ENCODE measurements around the gene DNAJC17.

DNAJC17 gene

GRCh38 chr15:40844696-40845030, 37.4 kb upstream of the DNAJC17 start:
- ChIA-PET CTCF (interaction anchor here (1.1 to 1.3 kb wide), 3 partner anchors 31 to 66 kb away, joined by 3 read pairs; no protein-coding TSS in a partner anchor), POLR2A (interaction anchor here (0.5 kb wide), 1 partner anchor 11 kb away, joined by 4 read pairs; no protein-coding TSS in a partner anchor)
- DNase-seq (ENCODE audit: extremely low spot score), result no peak
- TF ChIP-seq, protein P1, sequence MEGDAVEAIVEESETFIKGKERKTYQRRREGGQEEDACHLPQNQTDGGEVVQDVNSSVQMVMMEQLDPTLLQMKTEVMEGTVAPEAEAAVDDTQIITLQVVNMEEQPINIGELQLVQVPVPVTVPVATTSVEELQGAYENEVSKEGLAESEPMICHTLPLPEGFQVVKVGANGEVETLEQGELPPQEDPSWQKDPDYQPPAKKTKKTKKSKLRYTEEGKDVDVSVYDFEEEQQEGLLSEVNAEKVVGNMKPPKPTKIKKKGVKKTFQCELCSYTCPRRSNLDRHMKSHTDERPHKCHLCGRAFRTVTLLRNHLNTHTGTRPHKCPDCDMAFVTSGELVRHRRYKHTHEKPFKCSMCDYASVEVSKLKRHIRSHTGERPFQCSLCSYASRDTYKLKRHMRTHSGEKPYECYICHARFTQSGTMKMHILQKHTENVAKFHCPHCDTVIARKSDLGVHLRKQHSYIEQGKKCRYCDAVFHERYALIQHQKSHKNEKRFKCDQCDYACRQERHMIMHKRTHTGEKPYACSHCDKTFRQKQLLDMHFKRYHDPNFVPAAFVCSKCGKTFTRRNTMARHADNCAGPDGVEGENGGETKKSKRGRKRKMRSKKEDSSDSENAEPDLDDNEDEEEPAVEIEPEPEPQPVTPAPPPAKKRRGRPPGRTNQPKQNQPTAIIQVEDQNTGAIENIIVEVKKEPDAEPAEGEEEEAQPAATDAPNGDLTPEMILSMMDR (IDR thresholded peaks at IDR 0.05; ENCODE audit: control extremely low read depth, extremely low read depth, low read depth, missing control alignments), result no peak

- peak; percentile 73 for DNase-seq (ENCODE audit: extremely low spot score)
- ChIA-PET CTCF (interaction anchor here (0.8 to 1.3 kb wide), 6 partner anchors 16 to 67 kb away, joined by 3 to 4 read pairs (median 3); partner anchors contain the start of genes PPP1R14D and VPS18), POLR2A (interaction anchor here (0.5 kb wide), 1 partner anchor 11 kb away, joined by 4 read pairs; no protein-coding TSS in a partner anchor)
- TF ChIP-seq, protein P1 (IDR thresholded peaks at IDR 0.05; ENCODE audit: control extremely low read depth, extremely low read depth, low read depth, missing control alignments), result no peak
Observed at GRCh38 chr15:40843885-40844695, 36.8 kb upstream of the DNAJC17 start, which contains the start of gene SPINT1. SPINT1 (plus strand) TSS chr15:40844048; CDS start chr15:40844555, 507 bp downstream.

DNA sequence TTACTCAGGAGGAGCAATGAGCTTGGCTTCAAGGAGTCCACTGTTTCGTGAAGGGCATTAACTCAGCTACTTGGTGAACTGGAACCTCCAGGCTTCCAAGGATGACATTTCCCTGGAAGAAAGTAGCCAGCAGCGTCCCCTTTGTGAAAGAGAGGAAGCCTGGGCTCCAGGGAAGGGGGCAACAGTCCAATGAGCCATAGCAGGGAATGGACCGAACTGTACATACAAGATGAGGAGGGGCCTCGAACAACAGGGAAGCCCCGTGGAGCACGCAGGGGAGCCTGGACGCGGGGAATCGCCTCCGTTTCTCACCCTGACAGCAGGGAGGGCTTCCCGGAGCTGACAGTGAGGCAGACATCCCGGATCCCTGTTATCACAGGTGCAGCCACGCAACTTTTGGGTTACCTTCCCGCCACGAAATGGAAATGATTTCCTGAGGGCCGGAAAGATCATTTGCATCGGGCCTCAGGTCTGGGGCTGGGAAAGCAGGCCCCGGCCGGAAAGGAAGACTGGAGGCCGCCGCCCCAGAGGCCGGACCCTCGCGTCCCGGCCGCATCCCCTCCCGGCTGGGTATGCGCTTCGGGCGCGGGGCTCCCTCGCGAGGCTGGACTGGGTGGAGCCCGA, 36.1 kb upstream of the DNAJC17 start:
- DNase-seq (ENCODE audit: extremely low spot score), result no peak
- CTCF ChIA-PET, result interaction anchor here (0.8 to 1.2 kb wide), 4 partner anchors 15 to 67 kb away, joined by 3 to 4 read pairs (median 4); partner anchors contain the start of genes PPP1R14D and VPS18

GRCh38 chr15:40841741-40842140, 34.5 kb upstream of the DNAJC17 start:
- ChIA-PET CTCF (no interaction called here), POLR2A (no interaction called here)
- TF ChIP-seq, protein P1 (IDR thresholded peaks at IDR 0.05; ENCODE audit: control extremely low read depth, extremely low read depth, low read depth, missing control alignments), result no peak
- DNase-seq (ENCODE audit: extremely low spot score), result no peak

More for the DNA sequence above, 36.1 kb upstream of the DNAJC17 start:
- POLR2A ChIA-PET, result no interaction called here
- TF ChIP-seq, protein P1 (IDR thresholded peaks at IDR 0.05; ENCODE audit: control extremely low read depth, extremely low read depth, low read depth, missing control alignments), result peak; percentile 7

DNA sequence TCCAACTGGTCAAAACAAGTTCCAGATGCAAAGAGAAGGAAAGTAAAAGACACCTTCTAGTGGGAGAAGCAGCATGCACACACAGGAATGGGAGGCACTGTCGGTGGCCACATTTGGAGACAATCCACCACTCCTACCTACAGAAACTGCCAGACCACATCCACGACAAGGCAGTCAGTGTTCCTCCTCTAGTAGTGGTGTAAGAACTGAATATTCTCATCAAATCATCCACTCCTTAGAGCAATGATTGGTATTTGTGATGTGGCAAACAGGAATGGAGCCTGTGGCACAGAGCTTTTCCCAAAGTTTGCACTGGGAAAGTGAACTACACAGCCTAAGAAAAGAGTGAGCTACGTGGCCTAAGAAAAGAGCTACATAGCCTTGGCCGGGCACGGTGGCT, 31.5 kb upstream of the DNAJC17 start:
- DNase-seq (ENCODE audit: extremely low spot score), result no peak
- TF ChIP-seq, protein P1 (IDR thresholded peaks at IDR 0.05; ENCODE audit: control extremely low read depth, extremely low read depth, low read depth, missing control alignments), result no peak
- ChIA-PET CTCF (interaction anchor here (1.0 to 1.8 kb wide), 4 partner anchors 9 to 103 kb away, joined by 3 to 5 read pairs (median 4); partner anchors contain the start of gene VPS18), POLR2A (interaction anchor here (0.6 kb wide), 1 partner anchor 1424 kb away, joined by 3 read pairs; no protein-coding TSS in a partner anchor)

- POLR2A ChIA-PET, result no interaction called here
- TF ChIP-seq, protein P1 (IDR thresholded peaks at IDR 0.05; ENCODE audit: control extremely low read depth, extremely low read depth, low read depth, missing control alignments), result no peak
- no peak for DNase-seq (ENCODE audit: extremely low spot score)
- CTCF ChIA-PET, result interaction anchor here (1.7 kb wide), 1 partner anchor 68 kb away, joined by 4 read pairs; no protein-coding TSS in a partner anchor
Observed at GRCh38 chr15:40836020-40836419, 28.7 kb upstream of the DNAJC17 start.

Data from GM10248 (cell line).